ENCODE data around the gene DACH2.

The DACH2 gene

DNA sequence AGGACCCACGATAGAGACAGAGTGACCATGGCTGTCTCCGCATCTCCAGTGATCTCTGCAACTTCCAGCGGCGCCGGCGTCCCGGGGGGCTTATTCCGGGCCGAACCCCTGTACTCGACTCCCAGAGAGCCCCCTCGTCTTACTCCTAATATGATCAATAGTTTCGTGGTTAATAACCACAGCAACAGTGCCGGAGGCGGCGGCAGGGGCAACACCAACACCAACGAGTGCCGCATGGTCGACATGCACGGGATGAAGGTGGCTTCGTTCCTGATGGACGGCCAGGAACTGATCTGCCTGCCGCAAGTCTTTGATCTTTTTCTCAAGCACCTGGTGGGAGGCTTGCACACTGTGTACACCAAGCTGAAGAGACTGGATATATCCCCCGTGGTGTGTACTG is 343 bp downstream of the DACH2 start:
- TF ChIP-seq EZH2 (IDR thresholded peaks at IDR 0.05; ENCODE audit: borderline replicate concordance, low read length): no peak
- TF ChIP-seq, protein P1, sequence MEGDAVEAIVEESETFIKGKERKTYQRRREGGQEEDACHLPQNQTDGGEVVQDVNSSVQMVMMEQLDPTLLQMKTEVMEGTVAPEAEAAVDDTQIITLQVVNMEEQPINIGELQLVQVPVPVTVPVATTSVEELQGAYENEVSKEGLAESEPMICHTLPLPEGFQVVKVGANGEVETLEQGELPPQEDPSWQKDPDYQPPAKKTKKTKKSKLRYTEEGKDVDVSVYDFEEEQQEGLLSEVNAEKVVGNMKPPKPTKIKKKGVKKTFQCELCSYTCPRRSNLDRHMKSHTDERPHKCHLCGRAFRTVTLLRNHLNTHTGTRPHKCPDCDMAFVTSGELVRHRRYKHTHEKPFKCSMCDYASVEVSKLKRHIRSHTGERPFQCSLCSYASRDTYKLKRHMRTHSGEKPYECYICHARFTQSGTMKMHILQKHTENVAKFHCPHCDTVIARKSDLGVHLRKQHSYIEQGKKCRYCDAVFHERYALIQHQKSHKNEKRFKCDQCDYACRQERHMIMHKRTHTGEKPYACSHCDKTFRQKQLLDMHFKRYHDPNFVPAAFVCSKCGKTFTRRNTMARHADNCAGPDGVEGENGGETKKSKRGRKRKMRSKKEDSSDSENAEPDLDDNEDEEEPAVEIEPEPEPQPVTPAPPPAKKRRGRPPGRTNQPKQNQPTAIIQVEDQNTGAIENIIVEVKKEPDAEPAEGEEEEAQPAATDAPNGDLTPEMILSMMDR (IDR thresholded peaks at IDR 0.05; ENCODE audit: low read length): no peak
- Histone ChIP-seq H3K4me1 (ENCODE audit: insufficient read depth, low read length, severe bottlenecking) (no peaks in the 10 kb centered on the region), H3K79me2 (ENCODE audit: insufficient read depth, low read length) (no peaks in the 10 kb centered on the region), H3K9ac (ENCODE audit: low read length) (no peak overlapping the region), H4K20me1 (ENCODE audit: insufficient read depth, low read length) (no peaks in the 10 kb centered on the region), H2AFZ (ENCODE audit: low read length) (no peak overlapping the region), H3K27me3 (ENCODE audit: insufficient read depth, low read length) (no peaks in the 10 kb centered on the region), H3K4me2 (ENCODE audit: low read length) (no peak overlapping the region), H3K36me3 (ENCODE audit: insufficient read depth, low read length) (no peaks in the 10 kb centered on the region), H3K4me3 (ENCODE audit: low read depth, low read length, poor library complexity, severe bottlenecking) (no peak overlapping the region), H3K9me2 (ENCODE audit: low read depth, low read length) (no peaks in the 10 kb centered on the region), H3K9me3 (ENCODE audit: low read length) (no peaks in the 10 kb centered on the region), H3K27ac (ENCODE audit: low read depth, low read length, poor library complexity, severe bottlenecking) (no peak overlapping the region), H3F3A (ENCODE audit: insufficient read depth, low read length) (no peaks in the 10 kb centered on the region)

DNA sequence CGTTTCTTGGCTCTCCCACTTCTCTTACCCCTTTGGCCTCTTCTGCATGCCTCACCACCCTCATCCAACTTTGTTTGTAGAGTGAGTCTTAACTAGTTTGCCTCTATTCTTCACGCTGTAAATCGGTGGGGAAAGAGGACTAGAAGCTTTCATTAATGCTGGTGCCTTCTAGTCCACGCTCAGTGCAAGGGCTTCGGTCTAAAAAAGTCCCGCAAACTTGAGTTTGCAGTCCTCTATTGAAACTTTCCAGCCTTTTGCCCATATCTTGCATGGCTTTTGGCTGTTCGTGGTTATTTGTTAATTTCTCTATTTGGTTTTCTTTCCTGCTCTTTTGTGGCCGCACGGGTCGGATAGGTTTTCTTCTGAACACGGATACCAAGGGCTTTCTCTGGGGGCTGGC is 868 bp downstream of the DACH2 start:
- H3K9ac ChIP-seq (ENCODE audit: low read length): no peak overlapping the region
- no peaks in the 10 kb centered on the region for H3K9me2 ChIP-seq (ENCODE audit: low read depth, low read length)
- no peaks in the 10 kb centered on the region for H3K4me1 ChIP-seq (ENCODE audit: insufficient read depth, low read length, severe bottlenecking)
- no peaks in the 10 kb centered on the region for H3K36me3 ChIP-seq (ENCODE audit: insufficient read depth, low read length)
- H3K4me3 ChIP-seq (ENCODE audit: low read depth, low read length, poor library complexity, severe bottlenecking): no peak overlapping the region
- no peak for TF ChIP-seq EZH2 (IDR thresholded peaks at IDR 0.05; ENCODE audit: borderline replicate concordance, low read length)
- TF ChIP-seq, protein P1 (IDR thresholded peaks at IDR 0.05; ENCODE audit: low read length): no peak
- H2AFZ ChIP-seq (ENCODE audit: low read length): no peak overlapping the region
- H3K79me2 ChIP-seq (ENCODE audit: insufficient read depth, low read length): no peaks in the 10 kb centered on the region
- no peaks in the 10 kb centered on the region for H3K9me3 ChIP-seq (ENCODE audit: low read length)
- no peaks in the 10 kb centered on the region for H3K27me3 ChIP-seq (ENCODE audit: insufficient read depth, low read length)
- H4K20me1 ChIP-seq (ENCODE audit: insufficient read depth, low read length): no peaks in the 10 kb centered on the region
- H3K27ac ChIP-seq (ENCODE audit: low read depth, low read length, poor library complexity, severe bottlenecking): no peak overlapping the region
- no peak overlapping the region for H3K4me2 ChIP-seq (ENCODE audit: low read length)
- H3F3A ChIP-seq (ENCODE audit: insufficient read depth, low read length): no peaks in the 10 kb centered on the region

DNA sequence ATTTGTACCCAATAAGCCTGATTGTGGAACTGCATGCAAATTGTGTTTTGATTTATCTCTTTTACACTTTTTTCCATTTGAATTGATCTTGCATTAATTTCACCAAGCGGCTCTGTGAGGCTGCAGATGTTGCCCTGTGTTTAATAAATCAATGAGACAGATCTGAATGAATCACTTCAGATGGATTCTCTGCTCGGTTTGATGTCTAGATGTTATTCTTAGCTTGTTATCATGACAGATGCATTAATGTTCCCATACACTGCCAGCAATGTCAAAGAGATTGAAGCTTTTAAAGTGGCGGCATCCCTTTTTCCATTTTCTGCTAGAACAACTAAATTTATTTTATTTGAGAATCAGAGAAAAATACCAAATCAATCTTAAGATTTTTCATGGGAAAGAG is 6.3 kb downstream of the DACH2 start:
- no peak overlapping the region for H3K27ac ChIP-seq (ENCODE audit: low read depth, low read length, poor library complexity, severe bottlenecking)
- H3K9me2 ChIP-seq (ENCODE audit: low read depth, low read length): no peaks in the 10 kb centered on the region
- no peaks in the 10 kb centered on the region for H3K27me3 ChIP-seq (ENCODE audit: insufficient read depth, low read length)
- H3K4me2 ChIP-seq (ENCODE audit: low read length): no peak overlapping the region
- H3K79me2 ChIP-seq (ENCODE audit: insufficient read depth, low read length): no peaks in the 10 kb centered on the region
- H3K4me1 ChIP-seq (ENCODE audit: insufficient read depth, low read length, severe bottlenecking): no peaks in the 10 kb centered on the region
- H3K36me3 ChIP-seq (ENCODE audit: insufficient read depth, low read length): no peaks in the 10 kb centered on the region
- TF ChIP-seq, protein P1 (IDR thresholded peaks at IDR 0.05; ENCODE audit: low read length): no peak
- no peak for TF ChIP-seq EZH2 (IDR thresholded peaks at IDR 0.05; ENCODE audit: borderline replicate concordance, low read length)
- H2AFZ ChIP-seq (ENCODE audit: low read length): no peak overlapping the region
- H3F3A ChIP-seq (ENCODE audit: insufficient read depth, low read length): no peaks in the 10 kb centered on the region
- H4K20me1 ChIP-seq (ENCODE audit: insufficient read depth, low read length): no peaks in the 10 kb centered on the region
- H3K4me3 ChIP-seq (ENCODE audit: low read depth, low read length, poor library complexity, severe bottlenecking): no peak overlapping the region
- H3K9me3 ChIP-seq (ENCODE audit: low read length): no peaks in the 10 kb centered on the region
- no peak overlapping the region for H3K9ac ChIP-seq (ENCODE audit: low read length)

All from OCI-LY1 (cell line).